Mesothelial cell of epicardium (in vitro differentiated cells): ENCODE measurements around the gene ADGRL4. TPM values are rescaled to one million over a fixed set of nuclear protein-coding genes. Genes with fewer than 3 reads are reported as not detected.
"Not testable (repeated sequence)": the region's sequence is repeated elsewhere in the genome, so short reads cannot be mapped to it uniquely, and the experiment has no call there.

ENCODE experiments used
- DNase-seq, 2 experiments: peaks; one replicate each; pipeline ENCODE4 v3.0.0; 2021; ENCODE audit warnings: low spot score in 2 of 2; ENCODE audit not compliant: unreplicated experiment in 2 of 2
- H3K27ac Mint-ChIP-seq: 2 replicates; pipeline ENCODE4 v1.8.0; 2021; ENCODE audit warnings: mixed read lengths
- H3K27me3 Mint-ChIP-seq: 2 replicates; pipeline ENCODE4 v1.8.0; 2021; ENCODE audit warnings: low read depth, mixed read lengths
- H3K36me3 Mint-ChIP-seq: 2 replicates; pipeline ENCODE4 v1.8.0; 2021; ENCODE audit warnings: mixed read lengths
- H3K4me1 Mint-ChIP-seq: 2 replicates; pipeline ENCODE4 v1.8.0; 2021; ENCODE audit warnings: mixed read lengths
- H3K4me3 Mint-ChIP-seq: 2 replicates; pipeline ENCODE4 v1.8.0; 2021; ENCODE audit warnings: mild to moderate bottlenecking, moderate library complexity, mixed read lengths
- H3K9me3 Mint-ChIP-seq: 2 replicates; pipeline ENCODE4 v1.8.0; 2021; ENCODE audit warnings: mixed read lengths
- CTCF ChIP-seq: fragments of 200-600 bp; sonication (generic); IDR thresholded peaks from one replicate; pipeline ENCODE4 v1.5.0; 2021; ENCODE audit warnings: antibody characterized with exemption; ENCODE audit not compliant: unreplicated experiment
- total RNA-seq: library from RNA; stranded (reverse); gene quantifications from 3 replicates; pipeline ENCODE4 v1.2.1, GENCODE V29; 2021

Gene ADGRL4
- total RNA-seq, 1 donor from 2014 or later = 0.07 TPM

- Mint-ChIP-seq H3K36me3 (no peaks in the 10 kb centered on the region), H3K9me3 (peaks cover 2% of the 10 kb centered on the region), H3K4me3 (no peak overlapping the region), H3K4me1 (peaks cover 4% of the 10 kb centered on the region), H3K27ac (no peak overlapping the region), H3K27me3 (no peaks in the 10 kb centered on the region)
- no peak for TF ChIP-seq CTCF
- no peak for DNase-seq
Measured at GRCh38 chr1:78980511-78980910, 26.0 kb downstream of the ADGRL4 start.

- no peak for TF ChIP-seq CTCF
- Mint-ChIP-seq H3K36me3 (no peaks in the 10 kb centered on the region), H3K4me1 (no peaks in the 10 kb centered on the region), H3K9me3 (peaks cover 3% of the 10 kb centered on the region), H3K27me3 (no peaks in the 10 kb centered on the region), H3K27ac (no peak overlapping the region), H3K4me3 (no peak overlapping the region)
- no peak for DNase-seq
Measured at GRCh38 chr1:78972723-78973122, 33.8 kb downstream of the ADGRL4 start.

- not testable (repeated sequence) for H3K36me3 Mint-ChIP-seq, H3K27ac Mint-ChIP-seq, H3K4me1 Mint-ChIP-seq, DNase-seq, H3K27me3 Mint-ChIP-seq, H3K4me3 Mint-ChIP-seq
- H3K9me3 Mint-ChIP-seq = peaks cover 30% of the 10 kb centered on the region
Measured at GRCh38 chr1:78967091-78967490, 39.4 kb downstream of the ADGRL4 start.

- Mint-ChIP-seq H3K4me3 (no peak overlapping the region), H3K36me3 (no peaks in the 10 kb centered on the region), H3K27ac (no peak overlapping the region), H3K27me3 (no peaks in the 10 kb centered on the region), H3K4me1 (no peaks in the 10 kb centered on the region), H3K9me3 (no peaks in the 10 kb centered on the region)
- no peak for DNase-seq
- TF ChIP-seq CTCF = no peak
Measured at GRCh38 chr1:78958711-78959110, 47.8 kb downstream of the ADGRL4 start.

GRCh38 chr1:78950826-78951225 lies 55.7 kb downstream of the ADGRL4 start:
- Mint-ChIP-seq H3K4me3 (no peak overlapping the region), H3K4me1 (no peaks in the 10 kb centered on the region), H3K36me3 (no peaks in the 10 kb centered on the region), H3K27ac (no peak overlapping the region), H3K27me3 (peaks cover 1% of the 10 kb centered on the region), H3K9me3 (no peaks in the 10 kb centered on the region)
- DNase-seq = no peak
- no peak for TF ChIP-seq CTCF

GRCh38 chr1:78949227-78949626 lies 57.3 kb downstream of the ADGRL4 start:
- Mint-ChIP-seq H3K4me1 (no peaks in the 10 kb centered on the region), H3K9me3 (no peaks in the 10 kb centered on the region), H3K27ac (no peak overlapping the region), H3K36me3 (no peaks in the 10 kb centered on the region), H3K4me3 (no peak overlapping the region), H3K27me3 (peaks cover 1% of the 10 kb centered on the region)
- no peak for TF ChIP-seq CTCF
- no peak for DNase-seq
